Adipose tissue (tissue), 3 donors: ENCODE measurements around the gene INPPL1. TPM values are rescaled to one million over a fixed set of nuclear protein-coding genes. Genes with fewer than 3 reads are reported as not detected.

Source experiments
- H3K27ac ChIP-seq: one replicate; pipeline ENCODE4 v1.5.1; 2013; ENCODE audit warnings: low read depth, low read length
- WGBS, 3 donors: extraction: QIAGEN DNeasy Blood & Tissue Kit; methylation state at CpG; one replicate each; pipeline ENCODE4 v1.1.7; 2013; 5-methylcytosine and 5-hydroxymethylcytosine counted together
- polyA plus RNA-seq, 3 donors: library from polyadenylated mRNA; stranded (reverse); fragments of 200-250 nt; gene quantifications; one replicate each; pipeline ENCODE4 v1.2.3, GENCODE V29; 2013
- donor health status: healthy with polysubstance abuse.
- donor health status: Bipolar disorder and iron deficiency.
- donor health status: healthy.

INPPL1 gene
- polyA plus RNA-seq, 3 donors: 37.9 to 77.0 (median 57.4) TPM

GRCh38 chr11:72238492-72239312 is 14.1 kb downstream of the INPPL1 start:
- 72 to 78% (median 77%) methylated on average over 28 of the region's 28 CpGs for WGBS, 3 donors
- no peak overlapping the region for H3K27ac ChIP-seq

GRCh38 chr11:72239313-72239848 is 14.8 kb downstream of the INPPL1 start:
- H3K27ac ChIP-seq: no peak overlapping the region
- WGBS, 3 donors: 13 to 15% (median 14%) methylated on average over 17 to 25 of the region's 25 CpGs

GRCh38 chr11:72239849-72240460 is 15.4 kb downstream of the INPPL1 start:
- no peak overlapping the region for H3K27ac ChIP-seq

GRCh38 chr11:72240461-72241290 is 16.1 kb downstream of the INPPL1 start:
- 13 to 18% (median 15%) methylated on average over 44 of the region's 44 CpGs for WGBS, 3 donors
- no peak overlapping the region for H3K27ac ChIP-seq

More at GRCh38 chr11:72239849-72240460, 15.4 kb downstream of the INPPL1 start:
- 0 to 2% (median 2%) methylated on average over 49 to 69 of the region's 69 CpGs for WGBS, 3 donors

- WGBS, 3 donors: 20 to 41% (median 30%) methylated on average over 16 to 20 of the region's 20 CpGs
- no peak overlapping the region for H3K27ac ChIP-seq
Measured at GRCh38 chr11:72241291-72241781, 16.8 kb downstream of the INPPL1 start.

- no peak overlapping the region for H3K27ac ChIP-seq
- 84 to 97% (median 93%) methylated on average over 2 of the region's 2 CpGs for WGBS, 3 donors
Measured at GRCh38 chr11:72242141-72242540, 17.6 kb downstream of the INPPL1 start.

- 24 to 26% (median 25%) methylated on average over 47 to 58 of the region's 58 CpGs for WGBS, 3 donors
- H3K27ac ChIP-seq: no peak overlapping the region
Measured at GRCh38 chr11:72243173-72244059, 18.8 kb downstream of the INPPL1 start.

- no peak within 1 kb of the TSS for H3K27ac ChIP-seq
- 1 to 3% (median 2%) methylated on average over 25 to 37 of the region's 37 CpGs for WGBS, 3 donors
Measured at GRCh38 chr11:72244060-72244360, 19.4 kb downstream of the INPPL1 start, which contains the start of gene PHOX2A. TSS of gene PHOX2A (minus strand) at chr11:72244176. CDS start at chr11:72244004, 172 bp downstream.

- H3K27ac ChIP-seq: no peak overlapping the region
- WGBS, 3 donors: 6 to 9% (median 7%) methylated on average over 44 to 46 of the region's 46 CpGs
Measured at GRCh38 chr11:72244361-72245262, 20.0 kb downstream of the INPPL1 start.

GRCh38 chr11:72245263-72245816 is 20.8 kb downstream of the INPPL1 start:
- WGBS, 3 donors: 12 to 20% (median 15%) methylated on average over 19 of the region's 19 CpGs
- no peak overlapping the region for H3K27ac ChIP-seq

- WGBS, 3 donors: 30 to 40% (median 35%) methylated on average over 2 of the region's 2 CpGs
- H3K27ac ChIP-seq: no peak overlapping the region
Measured at GRCh38 chr11:72247584-72247983, 23.0 kb downstream of the INPPL1 start.

- WGBS, 3 donors: 83 to 92% (median 88%) methylated on average over 5 of the region's 5 CpGs
Measured at GRCh38 chr11:72249961-72250360, 25.4 kb downstream of the INPPL1 start.

GRCh38 chr11:72250661-72251464 is 26.3 kb downstream of the INPPL1 start:
- no peak overlapping the region for H3K27ac ChIP-seq
- WGBS, 3 donors: 84 to 88% (median 86%) methylated on average over 24 of the region's 24 CpGs

More at GRCh38 chr11:72249961-72250360, 25.4 kb downstream of the INPPL1 start:
- H3K27ac ChIP-seq: no peak overlapping the region

- 61 to 86% (median 78%) methylated on average over 5 of the region's 5 CpGs for WGBS, 3 donors
- no peak overlapping the region for H3K27ac ChIP-seq
Measured at GRCh38 chr11:72251614-72252013, 27.0 kb downstream of the INPPL1 start.

GRCh38 chr11:72253392-72253791 is 28.8 kb downstream of the INPPL1 start:
- WGBS, 3 donors: 91 to 96% (median 92%) methylated on average over 3 of the region's 3 CpGs
- H3K27ac ChIP-seq: no peak overlapping the region
